ENCODE results near the gene ZNF165. TPM values are rescaled to one million over a fixed set of nuclear protein-coding genes. Genes with fewer than 3 reads are reported as not detected.
"Not testable (repeated sequence)": the region's sequence is repeated elsewhere in the genome, so short reads cannot be mapped to it uniquely, and the experiment has no call there.

Gene ZNF165
- total and polyA plus RNA-seq, 3 donors from 2014 or later: 9.2 to 23.2 (median 17.9) TPM

- H3K36me3 ChIP-seq (ENCODE audit: low read depth, missing control alignments): no peaks in the 10 kb centered on the region
Measured at GRCh38 chr6:28089054-28089453, 8.7 kb downstream of the ZNF165 start.

GRCh38 chr6:28090917-28091586, 10.7 kb downstream of the ZNF165 start:
- Histone ChIP-seq H3K4me1 (no peaks in the 10 kb centered on the region), H3K27ac (no peak overlapping the region), H3K36me3 (ENCODE audit: low read depth, missing control alignments) (no peaks in the 10 kb centered on the region), H3K27me3 (no peaks in the 10 kb centered on the region), H3K9me3 (no peaks in the 10 kb centered on the region), H3K4me3 (peak overlapping the region; percentile 6 to 38)
- WGBS, 2 donors: 10 to 16% methylated on average over 17 to 33 of the region's 33 CpGs
- TF ChIP-seq CTCF (IDR thresholded peaks at IDR 0.05) (no peak), POLR2A (IDR thresholded peaks at IDR 0.05) (no peak)
- intact Hi-C loops (cut with DNase I; ENCODE audit: low total_unique reads): no loop called here
- peak; percentile 55 for DNase-seq

More at GRCh38 chr6:28089054-28089453, 8.7 kb downstream of the ZNF165 start:
- H3K4me1 ChIP-seq: no peaks in the 10 kb centered on the region
- DNase-seq: no peak
- no peak overlapping the region for H3K4me3 ChIP-seq
- TF ChIP-seq POLR2A (IDR thresholded peaks at IDR 0.05) (no peak), CTCF (IDR thresholded peaks at IDR 0.05) (no peak)
- WGBS, 2 donors: 92 to 96% methylated on average over 5 of the region's 5 CpGs
- no peaks in the 10 kb centered on the region for H3K27me3 ChIP-seq
- no peak overlapping the region for H3K27ac ChIP-seq
- intact Hi-C loops (cut with DNase I; ENCODE audit: low total_unique reads): no loop called here
- H3K9me3 ChIP-seq: no peaks in the 10 kb centered on the region

GRCh38 chr6:28102222-28102621, 21.9 kb downstream of the ZNF165 start:
- H3K27ac ChIP-seq; DNase-seq; H3K27me3 ChIP-seq; intact Hi-C loops (cut with DNase I; ENCODE audit: low total_unique reads); H3K4me1 ChIP-seq; H3K36me3 ChIP-seq (ENCODE audit: low read depth, missing control alignments); H3K4me3 ChIP-seq; H3K9me3 ChIP-seq: not testable (repeated sequence)
- WGBS, 2 donors: 81 to 88% methylated on average over 7 of the region's 7 CpGs

- H3K27ac ChIP-seq; H3K4me3 ChIP-seq; H3K9me3 ChIP-seq; H3K27me3 ChIP-seq; intact Hi-C loops (cut with DNase I; ENCODE audit: low total_unique reads); DNase-seq; H3K36me3 ChIP-seq (ENCODE audit: low read depth, missing control alignments); H3K4me1 ChIP-seq: not testable (repeated sequence)
Measured at GRCh38 chr6:28102699-28103098, 22.3 kb downstream of the ZNF165 start.

GRCh38 chr6:28104392-28105244, 24.2 kb downstream of the ZNF165 start:
- no peaks in the 10 kb centered on the region for H3K9me3 ChIP-seq
- peak overlapping the region; percentile 69 to 72 for H3K4me3 ChIP-seq
- TF ChIP-seq CTCF (IDR thresholded peaks at IDR 0.05) (peak; percentile 36 to 66 (median 48)), POLR2A (IDR thresholded peaks at IDR 0.05) (peak; percentile 19)
- H3K27ac ChIP-seq: peak overlapping the region; percentile 69 to 88
- peaks cover 6% of the 10 kb centered on the region for H3K4me1 ChIP-seq
- intact Hi-C loops (cut with DNase I; ENCODE audit: low total_unique reads): no loop called here
- H3K27me3 ChIP-seq: no peaks in the 10 kb centered on the region
- peak; percentile 88 for DNase-seq
- WGBS, 2 donors: 2% methylated on average over 24 to 49 of the region's 54 CpGs
- no peaks in the 10 kb centered on the region for H3K36me3 ChIP-seq (ENCODE audit: low read depth, missing control alignments)

Measured in testis (tissue), 3 donors.